RWPE2 (cell line): ENCODE data around the gene OR2T12.
"Not testable (repeated sequence)": the region's sequence is repeated elsewhere in the genome, so short reads cannot be mapped to it uniquely, and the experiment has no call there.

Experiments
- ATAC-seq: fragments of 200-7000 bp; cut with Tn5 transposase; 3 replicates; pipeline ENCODE4 v1.9.1; 2021; ENCODE audit warnings: low read depth
- DNase-seq: peaks from one replicate; pipeline ENCODE4 v3.0.0-alpha.2; 2020; ENCODE audit warnings: low spot score
- H3K27ac ChIP-seq: fragments of 450-650 bp; 2 replicates; pipeline ENCODE4 v1.5.1; 2017; ENCODE audit warnings: mild to moderate bottlenecking; ENCODE audit not compliant: poor library complexity, severe bottlenecking
- H3K27me3 ChIP-seq: fragments of 250-450 bp; sonication (Bioruptor Pico); 2 replicates; pipeline ENCODE4 v1.5.1; 2021; ENCODE audit warnings: mild to moderate bottlenecking, moderate library complexity; ENCODE audit not compliant: insufficient read depth, poor library complexity, severe bottlenecking
- H3K36me3 ChIP-seq: fragments of 250-450 bp; sonication (Bioruptor Pico); 2 replicates; pipeline ENCODE4 v1.5.1; 2020; ENCODE audit warnings: low read depth, mild to moderate bottlenecking, moderate library complexity
- H3K4me1 ChIP-seq: fragments of 250-450 bp; sonication (Bioruptor Pico); 2 replicates; pipeline ENCODE4 v1.5.1; 2021; ENCODE audit warnings: mild to moderate bottlenecking, moderate library complexity; ENCODE audit not compliant: insufficient read depth, poor library complexity, severe bottlenecking
- H3K4me3 ChIP-seq: fragments of 250-450 bp; sonication (Bioruptor Pico); 2 replicates; pipeline ENCODE4 v1.5.1; 2021; ENCODE audit warnings: mild to moderate bottlenecking, moderate library complexity; ENCODE audit not compliant: severe bottlenecking
- H3K9me3 ChIP-seq: fragments of 250-450 bp; sonication (Bioruptor Pico); 2 replicates; pipeline ENCODE4 v1.5.1; 2021; ENCODE audit warnings: mild to moderate bottlenecking, moderate library complexity; ENCODE audit not compliant: severe bottlenecking
- CTCF ChIP-seq: fragments of 450-650 bp; IDR thresholded peaks from one replicate; pipeline ENCODE4 v1.5.1; 2017; ENCODE audit warnings: mild to moderate bottlenecking, moderate library complexity; ENCODE audit not compliant: poor library complexity, severe bottlenecking

Gene OR2T12

GRCh38 chr1:248303324-248303723, at the start of gene OR2T12:
TSS of gene OR2T12 (minus strand) at chr1:248303424. CDS start at chr1:248295578, 7,846 bp downstream.
- H3K4me3 ChIP-seq, result no peak within 1 kb of the TSS
- H3K9me3 ChIP-seq, result no peaks in the 10 kb centered on the region
- H3K27ac ChIP-seq, result no peak within 1 kb of the TSS
- no peak for TF ChIP-seq CTCF
- ATAC-seq (no peak), DNase-seq (no peak)
- H3K4me1 ChIP-seq, result no peaks in the 10 kb centered on the region
- H3K27me3 ChIP-seq, result no peaks in the 10 kb centered on the region
- no peaks in the 10 kb centered on the region for H3K36me3 ChIP-seq

- Histone ChIP-seq H3K9me3 (no peaks in the 10 kb centered on the region), H3K4me3 (no peak within 1 kb of the TSS), H3K4me1 (no peaks in the 10 kb centered on the region), H3K27ac (no peak within 1 kb of the TSS), H3K27me3 (no peaks in the 10 kb centered on the region), H3K36me3 (no peaks in the 10 kb centered on the region)
- TF ChIP-seq CTCF, result no peak
- DNase-seq (no peak), ATAC-seq (no peak)
Measured at GRCh38 chr1:248348475-248348874, 45.3 kb upstream of the OR2T12 start, which contains the start of gene OR14C36. TSS of gene OR14C36 (plus strand) at chr1:248348775. CDS start at chr1:248348775, 0 bp downstream.

GRCh38 chr1:248343451-248343850, 40.2 kb upstream of the OR2T12 start:
- no peak overlapping the region for H3K27ac ChIP-seq
- ATAC-seq, result no peak
- DNase-seq, result no peak
- H3K4me1 ChIP-seq, result no peaks in the 10 kb centered on the region
- H3K9me3 ChIP-seq, result no peaks in the 10 kb centered on the region
- H3K4me3 ChIP-seq, result no peak overlapping the region
- TF ChIP-seq CTCF, result no peak
- H3K27me3 ChIP-seq, result no peaks in the 10 kb centered on the region
- no peaks in the 10 kb centered on the region for H3K36me3 ChIP-seq

GRCh38 chr1:248324468-248324867, 21.2 kb upstream of the OR2T12 start, which contains the start of gene OR2M7:
TSS of gene OR2M7 (minus strand) at chr1:248324568. CDS start at chr1:248324568, 0 bp downstream.
- TF ChIP-seq CTCF, result no peak

GRCh38 chr1:248316796-248317195, 13.6 kb upstream of the OR2T12 start:
- H3K4me1 ChIP-seq, result no peaks in the 10 kb centered on the region

More at GRCh38 chr1:248324468-248324867, 21.2 kb upstream of the OR2T12 start, which contains the start of gene OR2M7:
- H3K4me3 ChIP-seq, result no peak within 1 kb of the TSS
- H3K9me3 ChIP-seq, result no peaks in the 10 kb centered on the region
- DNase-seq (no peak), ATAC-seq (no peak)
- H3K27me3 ChIP-seq, result no peaks in the 10 kb centered on the region
- H3K27ac ChIP-seq, result no peak within 1 kb of the TSS
- no peaks in the 10 kb centered on the region for H3K36me3 ChIP-seq
- no peaks in the 10 kb centered on the region for H3K4me1 ChIP-seq

GRCh38 chr1:248306740-248307139, 3.5 kb upstream of the OR2T12 start:
- not testable (repeated sequence) for DNase-seq, H3K27ac ChIP-seq, H3K9me3 ChIP-seq, H3K36me3 ChIP-seq, ATAC-seq, H3K4me3 ChIP-seq, H3K27me3 ChIP-seq, H3K4me1 ChIP-seq

More at GRCh38 chr1:248316796-248317195, 13.6 kb upstream of the OR2T12 start:
- ATAC-seq, result no peak
- no peak for TF ChIP-seq CTCF
- H3K27me3 ChIP-seq, result no peaks in the 10 kb centered on the region
- no peaks in the 10 kb centered on the region for H3K36me3 ChIP-seq
- no peak for DNase-seq
- no peak overlapping the region for H3K27ac ChIP-seq
- no peak overlapping the region for H3K4me3 ChIP-seq
- no peaks in the 10 kb centered on the region for H3K9me3 ChIP-seq
